ENCODE results near the gene HSPA12A.

HSPA12A gene

GRCh38 chr10:116753759-116754158 is 11.4 kb upstream of the HSPA12A start:
- Histone ChIP-seq H3K9me3 (ENCODE audit: control insufficient read depth, low read length) (no peaks in the 10 kb centered on the region), H3K27me3 (replicated peaks; ENCODE audit: control insufficient read depth, insufficient read depth, low read length) (no peaks in the 10 kb centered on the region), H3K4me3 (ENCODE audit: low read length) (no peak overlapping the region), H3K9ac (ENCODE audit: low read length) (no peak overlapping the region), H3K4me1 (ENCODE audit: control insufficient read depth, insufficient read depth, low read length) (peaks cover 14% of the 10 kb centered on the region), H3K36me3 (ENCODE audit: control insufficient read depth, insufficient read depth, low read length, severe bottlenecking) (no peaks in the 10 kb centered on the region)
- DNase-seq (ENCODE audit: low read depth), result no peak

- Histone ChIP-seq H3K9ac (ENCODE audit: low read length) (no peak overlapping the region), H3K4me1 (ENCODE audit: control insufficient read depth, insufficient read depth, low read length) (peaks cover 21% of the 10 kb centered on the region), H3K9me3 (ENCODE audit: control insufficient read depth, low read length) (no peaks in the 10 kb centered on the region), H3K27me3 (replicated peaks; ENCODE audit: control insufficient read depth, insufficient read depth, low read length) (no peaks in the 10 kb centered on the region), H3K36me3 (ENCODE audit: control insufficient read depth, insufficient read depth, low read length, severe bottlenecking) (no peaks in the 10 kb centered on the region), H3K4me3 (ENCODE audit: low read length) (no peak overlapping the region)
- DNase-seq (ENCODE audit: low read depth), result no peak
Observed at GRCh38 chr10:116752969-116753665, 10.8 kb upstream of the HSPA12A start.

- no peak for DNase-seq (ENCODE audit: low read depth)
- no peak overlapping the region for H3K9ac ChIP-seq (ENCODE audit: low read length)
- H3K9me3 ChIP-seq (ENCODE audit: control insufficient read depth, low read length), result no peaks in the 10 kb centered on the region
- H3K27me3 ChIP-seq (replicated peaks; ENCODE audit: control insufficient read depth, insufficient read depth, low read length), result no peaks in the 10 kb centered on the region
- no peaks in the 10 kb centered on the region for H3K36me3 ChIP-seq (ENCODE audit: control insufficient read depth, insufficient read depth, low read length, severe bottlenecking)
- no peak overlapping the region for H3K4me3 ChIP-seq (ENCODE audit: low read length)
- peaks cover 24% of the 10 kb centered on the region for H3K4me1 ChIP-seq (ENCODE audit: control insufficient read depth, insufficient read depth, low read length)
Observed at GRCh38 chr10:116752563-116752962, 10.2 kb upstream of the HSPA12A start.

DNA sequence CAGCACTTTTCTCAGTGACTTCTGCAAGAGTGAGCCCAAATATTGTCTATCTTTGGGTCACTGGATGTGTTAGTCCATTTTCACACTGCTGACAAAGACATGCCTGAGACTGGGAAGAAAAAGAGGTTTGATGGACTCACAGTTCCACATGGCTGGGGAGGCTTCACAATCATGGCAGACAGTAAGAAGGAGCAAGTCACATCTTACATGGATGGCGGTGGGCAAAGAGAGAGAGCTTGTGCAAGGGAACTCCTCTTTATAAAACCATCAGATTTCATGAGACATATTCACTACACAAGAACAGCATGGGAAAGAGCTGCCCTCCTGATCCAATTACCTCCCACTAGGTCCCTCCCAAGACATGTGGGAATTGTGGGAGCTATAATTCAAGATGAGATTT is 6.1 kb upstream of the HSPA12A start:
- Histone ChIP-seq H3K36me3 (ENCODE audit: control insufficient read depth, insufficient read depth, low read length, severe bottlenecking) (no peaks in the 10 kb centered on the region), H3K9me3 (ENCODE audit: control insufficient read depth, low read length) (no peaks in the 10 kb centered on the region), H3K4me3 (ENCODE audit: low read length) (no peak overlapping the region), H3K27me3 (replicated peaks; ENCODE audit: control insufficient read depth, insufficient read depth, low read length) (no peaks in the 10 kb centered on the region), H3K4me1 (ENCODE audit: control insufficient read depth, insufficient read depth, low read length) (peaks cover 14% of the 10 kb centered on the region), H3K9ac (ENCODE audit: low read length) (no peak overlapping the region)
- DNase-seq (ENCODE audit: low read depth), result no peak

DNA sequence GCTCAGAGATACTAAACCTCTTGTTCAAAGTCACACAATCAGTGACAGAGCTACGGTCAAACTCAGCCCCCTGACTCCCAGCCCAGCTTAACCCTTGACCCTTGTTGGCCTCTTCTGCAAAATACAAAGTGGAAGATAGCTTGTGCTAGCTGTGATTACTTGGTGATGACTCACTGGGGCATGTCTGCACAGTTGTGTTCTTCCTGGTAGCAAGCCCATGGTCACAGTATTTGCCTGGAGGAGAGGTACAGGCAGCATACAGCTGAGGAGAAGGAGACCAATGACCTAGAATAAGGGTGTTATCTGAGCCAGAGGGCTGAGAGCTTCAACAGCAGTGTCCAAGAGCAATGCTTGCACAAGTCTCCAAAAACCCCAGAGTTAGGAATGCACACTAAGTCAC is 5.7 kb upstream of the HSPA12A start:
- Histone ChIP-seq H3K4me1 (ENCODE audit: control insufficient read depth, insufficient read depth, low read length) (peaks cover 14% of the 10 kb centered on the region), H3K4me3 (ENCODE audit: low read length) (no peak overlapping the region), H3K9me3 (ENCODE audit: control insufficient read depth, low read length) (no peaks in the 10 kb centered on the region), H3K36me3 (ENCODE audit: control insufficient read depth, insufficient read depth, low read length, severe bottlenecking) (no peaks in the 10 kb centered on the region), H3K27me3 (replicated peaks; ENCODE audit: control insufficient read depth, insufficient read depth, low read length) (no peaks in the 10 kb centered on the region), H3K9ac (ENCODE audit: low read length) (no peak overlapping the region)
- peak; percentile 9 for DNase-seq (ENCODE audit: low read depth)

GRCh38 chr10:116747325-116747724 is 5.0 kb upstream of the HSPA12A start:
- no peaks in the 10 kb centered on the region for H3K36me3 ChIP-seq (ENCODE audit: control insufficient read depth, insufficient read depth, low read length, severe bottlenecking)

DNA sequence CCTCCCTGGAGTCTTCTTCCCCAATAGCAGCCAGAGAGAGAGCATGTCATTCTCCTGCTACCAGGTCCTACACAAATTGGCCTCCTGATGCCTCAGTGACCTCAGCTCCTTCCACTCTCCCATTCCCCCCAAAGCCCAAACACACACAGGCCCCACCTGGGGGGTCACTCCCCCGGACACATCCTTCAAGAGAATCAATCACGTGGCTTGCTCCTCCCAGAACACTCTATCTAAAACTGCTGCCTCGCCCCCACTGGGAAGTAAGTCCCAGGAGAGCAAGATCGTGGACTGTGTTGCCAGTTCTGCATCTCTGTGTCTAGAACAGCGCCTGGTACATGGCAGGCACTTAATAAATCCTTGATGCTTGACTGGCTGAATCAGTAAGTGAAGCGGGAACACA is 2.5 kb upstream of the HSPA12A start:
- Histone ChIP-seq H3K36me3 (ENCODE audit: control insufficient read depth, insufficient read depth, low read length, severe bottlenecking) (no peaks in the 10 kb centered on the region), H3K4me1 (ENCODE audit: control insufficient read depth, insufficient read depth, low read length) (peaks cover 14% of the 10 kb centered on the region), H3K27me3 (replicated peaks; ENCODE audit: control insufficient read depth, insufficient read depth, low read length) (no peaks in the 10 kb centered on the region), H3K4me3 (ENCODE audit: low read length) (no peak overlapping the region), H3K9me3 (ENCODE audit: control insufficient read depth, low read length) (no peaks in the 10 kb centered on the region), H3K9ac (ENCODE audit: low read length) (no peak overlapping the region)
- no peak for DNase-seq (ENCODE audit: low read depth)

More at GRCh38 chr10:116747325-116747724, 5.0 kb upstream of the HSPA12A start:
- Histone ChIP-seq H3K9ac (ENCODE audit: low read length) (no peak overlapping the region), H3K9me3 (ENCODE audit: control insufficient read depth, low read length) (no peaks in the 10 kb centered on the region), H3K4me1 (ENCODE audit: control insufficient read depth, insufficient read depth, low read length) (peaks cover 14% of the 10 kb centered on the region), H3K4me3 (ENCODE audit: low read length) (no peak overlapping the region), H3K27me3 (replicated peaks; ENCODE audit: control insufficient read depth, insufficient read depth, low read length) (no peaks in the 10 kb centered on the region)
- no peak for DNase-seq (ENCODE audit: low read depth)

- no peaks in the 10 kb centered on the region for H3K9me3 ChIP-seq (ENCODE audit: control insufficient read depth, low read length)
- no peak overlapping the region for H3K9ac ChIP-seq (ENCODE audit: low read length)
- peaks cover 14% of the 10 kb centered on the region for H3K4me1 ChIP-seq (ENCODE audit: control insufficient read depth, insufficient read depth, low read length)
- DNase-seq (ENCODE audit: low read depth), result no peak
- no peaks in the 10 kb centered on the region for H3K27me3 ChIP-seq (replicated peaks; ENCODE audit: control insufficient read depth, insufficient read depth, low read length)
- no peak overlapping the region for H3K4me3 ChIP-seq (ENCODE audit: low read length)
- no peaks in the 10 kb centered on the region for H3K36me3 ChIP-seq (ENCODE audit: control insufficient read depth, insufficient read depth, low read length, severe bottlenecking)
Observed at GRCh38 chr10:116744163-116744753, 1.9 kb upstream of the HSPA12A start.

- Histone ChIP-seq H3K27me3 (replicated peaks; ENCODE audit: control insufficient read depth, insufficient read depth, low read length) (no peaks in the 10 kb centered on the region), H3K4me3 (ENCODE audit: low read length) (peak overlapping the region; percentile 80)
- no peak for DNase-seq (ENCODE audit: low read depth)
Observed at GRCh38 chr10:116743266-116744064, 1.1 kb upstream of the HSPA12A start.

GRCh38 chr10:116741391-116742351 is 695 bp downstream of the HSPA12A start:
- no peaks in the 10 kb centered on the region for H3K4me1 ChIP-seq (ENCODE audit: control insufficient read depth, insufficient read depth, low read length)
- DNase-seq (ENCODE audit: low read depth), result peak; percentile 46
- peak overlapping the region; percentile 87 for H3K4me3 ChIP-seq (ENCODE audit: low read length)
- H3K9ac ChIP-seq (ENCODE audit: low read length), result peak overlapping the region; percentile 86
- no peaks in the 10 kb centered on the region for H3K36me3 ChIP-seq (ENCODE audit: control insufficient read depth, insufficient read depth, low read length, severe bottlenecking)
- no peaks in the 10 kb centered on the region for H3K27me3 ChIP-seq (replicated peaks; ENCODE audit: control insufficient read depth, insufficient read depth, low read length)
- no peaks in the 10 kb centered on the region for H3K9me3 ChIP-seq (ENCODE audit: control insufficient read depth, low read length)

More at GRCh38 chr10:116743266-116744064, 1.1 kb upstream of the HSPA12A start:
- Histone ChIP-seq H3K4me1 (ENCODE audit: control insufficient read depth, insufficient read depth, low read length) (peaks cover 10% of the 10 kb centered on the region), H3K9ac (ENCODE audit: low read length) (peak overlapping the region; percentile 85), H3K36me3 (ENCODE audit: control insufficient read depth, insufficient read depth, low read length, severe bottlenecking) (no peaks in the 10 kb centered on the region), H3K9me3 (ENCODE audit: control insufficient read depth, low read length) (no peaks in the 10 kb centered on the region)
